A549 (cell line): Measurements from ENCODE around the gene MUC4. TPM values are rescaled to one million over a fixed set of nuclear protein-coding genes. Genes with fewer than 3 reads are reported as not detected.

Source experiments
- ATAC-seq, 2 experiments: fragments of 200-7000 bp in 1 of 2; fragments of >200 bp in 1 of 2; cut with Nextera tagmentation in 1 of 2; cut with Tn5 transposase in 1 of 2; 3 replicates each; pipeline versions ENCODE4 v1.8.0 to v1.9.1; 2018 to 2020; ENCODE audit warnings: mild to moderate bottlenecking in 1 of 2, moderate library complexity in 1 of 2
- CTCF ChIA-PET: fragments of 300-600 bp; sonication (Branson Sonifier 250); formaldehyde crosslinking; extraction: SDS; loops from one replicate; lab custom pipeline; 2021; ENCODE audit warnings: antibody characterized with exemption, inconsistent platforms; lab: Yijun Ruan, JAX
- POLR2A ChIA-PET: fragments of 350-600 bp; formaldehyde crosslinking; extraction: SDS; loops from one replicate; lab custom pipeline; 2021; ENCODE audit warnings: antibody characterized with exemption, inconsistent platforms; lab: Yijun Ruan, JAX
- DNase-seq, 2 experiments: peaks; one replicate each; pipeline versions ENCODE4 v3.0.0 to v3.0.0-alpha.2; 2011 to 2016; ENCODE audit warnings: low read depth in 1 of 2, low spot score in 1 of 2
- FAIRE-seq: peaks from 2 replicates; lab custom pipeline; 2011; peaks lifted over from hg19 to GRCh38; lab: Jason Lieb, UNC
- H3K27ac ChIP-seq, 2 experiments: fragments of >200 bp; sonication (Bioruptor Twin); formaldehyde crosslinking; 3 replicates each; pipeline ENCODE4 v1.5.1; 2016 to 2017
- H3K4me1 ChIP-seq: fragments of >200 bp; sonication (Bioruptor Twin); formaldehyde crosslinking; 3 replicates; pipeline ENCODE4 v1.6.1; 2016
- H3K4me2 ChIP-seq: fragments of >200 bp; sonication (Bioruptor Twin); formaldehyde crosslinking; 3 replicates; pipeline ENCODE4 v1.6.1; 2016
- H3K4me3 ChIP-seq: fragments of >200 bp; sonication (Bioruptor Twin); formaldehyde crosslinking; 3 replicates; pipeline ENCODE4 v1.5.1; 2016
- H3K9me3 ChIP-seq: fragments of >200 bp; sonication (Bioruptor Twin); formaldehyde crosslinking; 3 replicates; pipeline ENCODE4 v1.6.1; 2016
- BHLHE40 ChIP-seq: IDR thresholded peaks from 2 replicates; pipeline ENCODE4 v1.6.1; 2012; ENCODE audit warnings: low read depth, low read length, inconsistent platforms
- CHD4 ChIP-seq: fragments of 200-600 bp; sonication (generic); IDR thresholded peaks from 2 replicates; pipeline ENCODE4 v1.6.1; 2016; ENCODE audit warnings: antibody characterized with exemption, mild to moderate bottlenecking, borderline replicate concordance
- EHF ChIP-seq: fragments of 250-450 bp; sonication (Bioruptor Pico); IDR thresholded peaks from 2 replicates; pipeline ENCODE4 v1.5.0; 2020; ENCODE audit warnings: mild to moderate bottlenecking
- ESRRA ChIP-seq: fragments of 150-350 bp; IDR thresholded peaks from 2 replicates; pipeline ENCODE4 v1.6.1; 2014; ENCODE audit warnings: mild to moderate bottlenecking, low read length, borderline replicate concordance
- HOXA7 ChIP-seq: fragments of 250-450 bp; sonication (Bioruptor Pico); IDR thresholded peaks from 2 replicates; pipeline ENCODE4 v1.5.0; 2020; ENCODE audit warnings: mild to moderate bottlenecking, moderate library complexity
- HOXB13 ChIP-seq: fragments of 250-450 bp; sonication (Bioruptor Pico); IDR thresholded peaks from 2 replicates; pipeline ENCODE4 v1.5.0; 2020; ENCODE audit warnings: low read depth, mild to moderate bottlenecking, moderate library complexity
- HOXB5 ChIP-seq: fragments of 250-450 bp; sonication (Bioruptor Pico); IDR thresholded peaks from 2 replicates; pipeline ENCODE4 v1.5.0; 2020; ENCODE audit warnings: mild to moderate bottlenecking, moderate library complexity
- JUN ChIP-seq, 2 experiments: fragments of >200 bp; sonication (Bioruptor Twin); formaldehyde crosslinking; IDR thresholded peaks; 2 replicates in 1 of 2; 3 replicates in 1 of 2; pipeline ENCODE4 v1.6.1; 2016 to 2017
- MAFK ChIP-seq: fragments of 450-650 bp; IDR thresholded peaks from 2 replicates; pipeline ENCODE4 v1.6.1; 2014; ENCODE audit not compliant: partially characterized antibody
- MAZ ChIP-seq: fragments of 150-350 bp; IDR thresholded peaks from 2 replicates; pipeline ENCODE4 v1.6.1; 2014; ENCODE audit warnings: antibody characterized with exemption, low read depth, low read length, borderline replicate concordance
- NFE2L2 ChIP-seq: fragments of 150-350 bp; conservative IDR thresholded peaks from 2 replicates; pipeline ENCODE4 v1.6.1; 2014; ENCODE audit warnings: low read length
- POLR2A ChIP-seq: IDR thresholded peaks from 2 replicates; pipeline ENCODE4 v1.6.1; 2012; ENCODE audit warnings: mild to moderate bottlenecking, low read length
- RNF2 ChIP-seq: fragments of 200-600 bp; sonication (generic); IDR thresholded peaks from 2 replicates; pipeline ENCODE4 v1.6.1; 2016; ENCODE audit warnings: low read depth, mild to moderate bottlenecking, antibody characterized with exemption, moderate library complexity, borderline replicate concordance
- TFCP2L1 ChIP-seq: fragments of 250-450 bp; sonication (Bioruptor Pico); IDR thresholded peaks from 2 replicates; pipeline ENCODE4 v1.5.0; 2021; ENCODE audit warnings: mild to moderate bottlenecking
- TP53 ChIP-seq: fragments of 250-450 bp; sonication (Bioruptor Pico); IDR thresholded peaks from 2 replicates; pipeline ENCODE4 v1.5.0; 2021; ENCODE audit warnings: mild to moderate bottlenecking, moderate library complexity
- ZC3H11A ChIP-seq: fragments of 450-650 bp; IDR thresholded peaks from 2 replicates; pipeline ENCODE4 v1.6.1; 2014; ENCODE audit warnings: antibody characterized with exemption, mild to moderate bottlenecking
- ZNF302 ChIP-seq: fragments of 250-450 bp; sonication (Bioruptor Pico); IDR thresholded peaks from 2 replicates; pipeline ENCODE4 v1.9.0; 2021; ENCODE audit warnings: inconsistent platforms, mild to moderate bottlenecking, moderate library complexity
- WGBS: methylation state at CpG from one replicate; pipeline ENCODE4 v1.1.6; 2017; ENCODE audit errors: missing lambda C conversion rate; 5-methylcytosine and 5-hydroxymethylcytosine counted together
- polyA plus RNA-seq, 4 experiments: library from polyadenylated mRNA; depleted of rRNA in 3 of 4; stranded (reverse); fragments of >200 nt; fragmentation: RNase III in 1 of 4; extraction: RNeasy Plus Mini Kit Qiagen cat#74134 plus additional on column Dnase treatment in 1 of 4; gene quantifications; 2 replicates in 3 of 4; 3 replicates in 1 of 4; pipeline ENCODE4 v1.2.3, GENCODE V29; 2011 to 2017
- small RNA-seq, 6 experiments: library from RNA; depleted of rRNA; stranded (forward); fragments of <200 nt; gene quantifications; one replicate each; pipeline ENCODE3, GENCODE V24; 2012
- TF ChIP-seq, protein P1 (sequence below): IDR thresholded peaks from 2 replicates; pipeline ENCODE4 v1.6.1; 2012
- TF ChIP-seq, protein P2 (sequence below): fragments of >200 bp; sonication (Bioruptor Twin); formaldehyde crosslinking; IDR thresholded peaks from 2 replicates; pipeline ENCODE4 v1.6.1; 2016
- TF ChIP-seq, protein P3 (sequence below): fragments of 250-450 bp; sonication (Bioruptor Pico); IDR thresholded peaks from 2 replicates; pipeline ENCODE4 v1.5.0; 2021; ENCODE audit warnings: mild to moderate bottlenecking, moderate library complexity, borderline replicate concordance
- TF ChIP-seq, protein P4 (sequence below): fragments of >200 bp; sonication (Bioruptor Twin); formaldehyde crosslinking; IDR thresholded peaks from 3 replicates; pipeline ENCODE4 v1.6.1; 2016

The MUC4 gene
- polyA plus RNA-seq, 2 of the 4 experiments (the other 2 are of a cell fraction) = 0.04 TPM; not detected in 1

DNA sequence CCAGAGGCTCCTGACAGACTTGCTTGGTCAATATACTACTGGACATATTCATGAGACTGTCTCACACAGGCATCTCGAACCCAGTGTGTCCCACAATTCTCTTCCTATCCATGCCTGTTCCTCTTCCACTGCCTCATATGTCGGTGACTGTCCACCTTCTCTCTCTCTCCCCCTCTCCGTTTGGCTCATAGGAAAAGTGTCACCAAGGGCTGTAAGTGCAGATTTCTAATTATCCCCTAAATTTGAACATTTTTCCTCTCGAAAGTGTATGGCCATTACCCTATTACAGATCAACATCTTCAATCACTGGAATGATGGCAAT lies 113.4 kb downstream of the MUC4 start:
- WGBS = 92% methylated on average over 4 of the region's 4 CpGs
- no peak for FAIRE-seq
- Histone ChIP-seq H3K4me2 (peak overlapping the region; percentile 49), H3K4me3 (no peak overlapping the region), H3K4me1 (peaks cover 22% of the 10 kb centered on the region), H3K9me3 (no peaks in the 10 kb centered on the region), H3K27ac (peak overlapping the region; percentile 63 to 77)
- TF ChIP-seq ESRRA = no peak
- TF ChIP-seq, protein P1, sequence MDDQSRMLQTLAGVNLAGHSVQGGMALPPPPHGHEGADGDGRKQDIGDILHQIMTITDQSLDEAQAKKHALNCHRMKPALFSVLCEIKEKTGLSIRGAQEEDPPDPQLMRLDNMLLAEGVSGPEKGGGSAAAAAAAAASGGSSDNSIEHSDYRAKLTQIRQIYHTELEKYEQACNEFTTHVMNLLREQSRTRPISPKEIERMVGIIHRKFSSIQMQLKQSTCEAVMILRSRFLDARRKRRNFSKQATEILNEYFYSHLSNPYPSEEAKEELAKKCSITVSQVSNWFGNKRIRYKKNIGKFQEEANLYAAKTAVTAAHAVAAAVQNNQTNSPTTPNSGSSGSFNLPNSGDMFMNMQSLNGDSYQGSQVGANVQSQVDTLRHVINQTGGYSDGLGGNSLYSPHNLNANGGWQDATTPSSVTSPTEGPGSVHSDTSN = no peak
- TF ChIP-seq, protein P2, sequence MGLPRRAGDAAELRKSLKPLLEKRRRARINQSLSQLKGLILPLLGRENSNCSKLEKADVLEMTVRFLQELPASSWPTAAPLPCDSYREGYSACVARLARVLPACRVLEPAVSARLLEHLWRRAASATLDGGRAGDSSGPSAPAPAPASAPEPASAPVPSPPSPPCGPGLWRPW = no peak
- no peak for TF ChIP-seq RNF2
- no peak for TF ChIP-seq ZC3H11A
- TF ChIP-seq, protein P3, sequence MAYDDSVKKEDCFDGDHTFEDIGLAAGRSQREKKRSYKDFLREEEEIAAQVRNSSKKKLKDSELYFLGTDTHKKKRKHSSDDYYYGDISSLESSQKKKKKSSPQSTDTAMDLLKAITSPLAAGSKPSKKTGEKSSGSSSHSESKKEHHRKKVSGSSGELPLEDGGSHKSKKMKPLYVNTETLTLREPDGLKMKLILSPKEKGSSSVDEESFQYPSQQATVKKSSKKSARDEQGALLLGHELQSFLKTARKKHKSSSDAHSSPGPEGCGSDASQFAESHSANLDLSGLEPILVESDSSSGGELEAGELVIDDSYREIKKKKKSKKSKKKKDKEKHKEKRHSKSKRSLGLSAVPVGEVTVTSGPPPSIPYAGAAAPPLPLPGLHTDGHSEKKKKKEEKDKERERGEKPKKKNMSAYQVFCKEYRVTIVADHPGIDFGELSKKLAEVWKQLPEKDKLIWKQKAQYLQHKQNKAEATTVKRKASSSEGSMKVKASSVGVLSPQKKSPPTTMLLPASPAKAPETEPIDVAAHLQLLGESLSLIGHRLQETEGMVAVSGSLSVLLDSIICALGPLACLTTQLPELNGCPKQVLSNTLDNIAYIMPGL (CRISPR knock-in tag) = no peak
- TF ChIP-seq TFCP2L1 (CRISPR knock-in tag) = no peak
- TF ChIP-seq TP53 (CRISPR knock-in tag) = no peak
- no peak for TF ChIP-seq HOXA7 (CRISPR knock-in tag)
- TF ChIP-seq CHD4 = no peak
- TF ChIP-seq, protein P4, sequence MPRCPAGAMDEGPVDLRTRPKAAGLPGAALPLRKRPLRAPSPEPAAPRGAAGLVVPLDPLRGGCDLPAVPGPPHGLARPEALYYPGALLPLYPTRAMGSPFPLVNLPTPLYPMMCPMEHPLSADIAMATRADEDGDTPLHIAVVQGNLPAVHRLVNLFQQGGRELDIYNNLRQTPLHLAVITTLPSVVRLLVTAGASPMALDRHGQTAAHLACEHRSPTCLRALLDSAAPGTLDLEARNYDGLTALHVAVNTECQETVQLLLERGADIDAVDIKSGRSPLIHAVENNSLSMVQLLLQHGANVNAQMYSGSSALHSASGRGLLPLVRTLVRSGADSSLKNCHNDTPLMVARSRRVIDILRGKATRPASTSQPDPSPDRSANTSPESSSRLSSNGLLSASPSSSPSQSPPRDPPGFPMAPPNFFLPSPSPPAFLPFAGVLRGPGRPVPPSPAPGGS = no peak
- no peak for TF ChIP-seq POLR2A
- no peak for TF ChIP-seq NFE2L2
- TF ChIP-seq HOXB5 (CRISPR knock-in tag) = no peak
- TF ChIP-seq BHLHE40 = no peak
- no peak for TF ChIP-seq ZNF302 (CRISPR knock-in tag)
- no peak for DNase-seq
- 0 out of 6 replicates have a peak, but pooled peaks of 1 of the 2 experiments have one; percentile 21 for ATAC-seq
- CTCF ChIA-PET = interaction anchor here (1.9 to 2.0 kb wide), 2 partner anchors 20 to 49 kb away, joined by 5 to 6 read pairs; no protein-coding TSS in a partner anchor
- POLR2A ChIA-PET = no interaction called here

DNA sequence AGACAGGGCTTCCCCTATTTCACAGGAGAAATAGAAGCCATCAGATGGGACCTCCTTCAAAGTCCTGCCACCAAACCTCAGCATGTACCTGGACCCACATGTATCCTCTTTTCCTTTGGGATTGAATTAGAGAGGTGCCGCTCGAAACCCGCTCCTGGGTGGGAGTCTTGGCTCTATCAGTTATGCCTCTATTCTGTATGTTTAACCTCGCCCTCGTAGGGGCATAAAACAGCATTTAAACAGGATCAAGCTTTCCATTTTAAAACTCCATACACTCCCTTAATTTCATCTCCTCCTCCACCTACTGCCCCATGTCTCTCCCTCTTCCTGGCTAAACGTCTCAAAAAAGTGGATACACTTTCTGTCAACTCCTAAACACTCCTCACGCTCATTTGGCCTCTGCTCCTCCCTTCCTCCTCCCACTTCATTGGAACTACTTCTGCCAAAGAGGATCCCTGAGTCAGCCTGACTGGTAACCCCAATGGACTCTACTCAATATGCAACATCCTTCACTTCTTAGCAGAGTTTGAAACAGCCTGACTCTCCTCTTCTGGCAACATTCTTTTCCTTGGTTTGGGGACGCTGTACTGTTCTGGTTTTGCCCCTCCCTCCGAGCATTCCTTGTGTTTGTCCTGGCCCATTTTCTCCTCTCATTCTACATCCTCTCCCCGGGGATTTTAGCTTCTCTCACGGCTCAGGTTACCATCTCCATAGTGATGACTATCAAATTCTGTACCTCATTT lies 114.0 kb downstream of the MUC4 start:
- ATAC-seq = peak; percentile 76 to 80; a peak in 5 of 6 replicates

More for the DNA sequence above, 114.0 kb downstream of the MUC4 start:
- H3K4me1 ChIP-seq = peaks cover 22% of the 10 kb centered on the region
- no peak for FAIRE-seq
- H3K4me2 ChIP-seq = peak overlapping the region; percentile 49
- no peak overlapping the region for H3K4me3 ChIP-seq
- TF ChIP-seq MAZ = no peak
- 0 out of 2 replicates have a peak, but pooled peaks have one; percentile 10 for TF ChIP-seq HOXB13 (CRISPR knock-in tag)
- 0 out of 2 replicates have a peak, but pooled peaks have one; percentile 18 for TF ChIP-seq EHF (CRISPR knock-in tag)
- TF ChIP-seq NFE2L2 = peak; percentile 89
- peak; percentile 87 for TF ChIP-seq MAFK
- TF ChIP-seq JUN (IDR thresholded peaks at IDR 0.05) = peak in 1 of 2 experiments; percentile 25; a peak in 1 of 5 replicates
- TF ChIP-seq, all 56 proteins: peak for 5
- POLR2A ChIA-PET = no interaction called here
- Histone ChIP-seq H3K27ac (peak overlapping the region; percentile 63 to 77), H3K9me3 (no peaks in the 10 kb centered on the region)
- 58% methylated on average over 11 of the region's 11 CpGs for WGBS
- CTCF ChIA-PET = interaction anchor here (0.7 to 2.0 kb wide), 4 partner anchors 10 to 189 kb away, joined by 3 to 6 read pairs (median 5); no protein-coding TSS in a partner anchor
- peak; percentile 79 to 83 for DNase-seq

Small RNAs within 50 kb of the gene (small RNA-seq; reads per million reads assigned to genes)
- 0 to 4.7 (median 2.2) reads per million in 6 experiments for gene MIR570

Other genes starting within 250 kb of the MUC4 start
- 2.8 and 3.1 TPM in 2 replicates for gene APOD, start 228.0 kb downstream of the MUC4 start, polyA plus RNA-seq (2011; rRNA removed)
- gene APOD, start 228.0 kb downstream of the MUC4 start, polyA plus RNA-seq (2017; fragmentation: RNase III; extraction: RNeasy Plus Mini Kit Qiagen cat#74134 plus additional on column Dnase treatment) = 0.15 to 0.36 TPM (median 0.28 TPM) in 3 replicates
- gene MUC20, start 91.0 kb downstream of the MUC4 start, polyA plus RNA-seq (2011; rRNA removed) = 0.44 and 0.65 TPM in 2 replicates
- 0.76 to 0.95 TPM (median 0.87 TPM) in 3 replicates for gene MUC20, start 91.0 kb downstream of the MUC4 start, polyA plus RNA-seq (2017; fragmentation: RNase III; extraction: RNeasy Plus Mini Kit Qiagen cat#74134 plus additional on column Dnase treatment)
- gene TNK2, start 96.6 kb upstream of the MUC4 start, polyA plus RNA-seq (2011; rRNA removed) = 2.2 and 3.8 TPM in 2 replicates
- 11.3 to 12.7 TPM (median 12.5 TPM) in 3 replicates for gene TNK2, start 96.6 kb upstream of the MUC4 start, polyA plus RNA-seq (2017; fragmentation: RNase III; extraction: RNeasy Plus Mini Kit Qiagen cat#74134 plus additional on column Dnase treatment)